ENCODE measurements around the gene SLC4A9.

SLC4A9 gene

GRCh38 chr5:140398379-140398811 lies 38.4 kb downstream of the SLC4A9 start:
- TF ChIP-seq CTCF (IDR thresholded peaks at IDR 0.05; ENCODE audit: low read length, missing control alignments), result no peak
- no peak overlapping the region for H3K4me3 ChIP-seq (replicated peaks; ENCODE audit: low read depth, low read length)
- peak; percentile 40 for DNase-seq (ENCODE audit: low read depth)

- no peak for DNase-seq (ENCODE audit: low read depth)
- no peak for TF ChIP-seq CTCF (IDR thresholded peaks at IDR 0.05; ENCODE audit: low read length, missing control alignments)
- peak overlapping the region; percentile 64 for H3K4me3 ChIP-seq (replicated peaks; ENCODE audit: low read depth, low read length)
These were observed 40.2 kb downstream of the SLC4A9 start for GRCh38 chr5:140399979-140400729.

GRCh38 chr5:140400730-140401361 lies 40.9 kb downstream of the SLC4A9 start:
- peak; percentile 98 for DNase-seq (ENCODE audit: low read depth)
- peak overlapping the region; percentile 64 for H3K4me3 ChIP-seq (replicated peaks; ENCODE audit: low read depth, low read length)
- TF ChIP-seq CTCF (IDR thresholded peaks at IDR 0.05; ENCODE audit: low read length, missing control alignments), result no peak

- peak within 1 kb of the TSS; percentile 95 for H3K4me3 ChIP-seq (replicated peaks; ENCODE audit: low read depth, low read length)
These were observed 41.6 kb downstream of the SLC4A9 start, which contains the start of gene ANKHD1 for GRCh38 chr5:140401362-140402257. ANKHD1 (plus strand) TSS chr5:140401833; CDS start chr5:140401968, 135 bp downstream.

GRCh38 chr5:140402258-140403074 lies 42.5 kb downstream of the SLC4A9 start:
- H3K4me3 ChIP-seq (replicated peaks; ENCODE audit: low read depth, low read length), result peak overlapping the region; percentile 95
- peak; percentile 39 for DNase-seq (ENCODE audit: low read depth)
- TF ChIP-seq CTCF (IDR thresholded peaks at IDR 0.05; ENCODE audit: low read length, missing control alignments), result no peak

More at GRCh38 chr5:140401362-140402257, 41.6 kb downstream of the SLC4A9 start, which contains the start of gene ANKHD1:
- no peak for TF ChIP-seq CTCF (IDR thresholded peaks at IDR 0.05; ENCODE audit: low read length, missing control alignments)
- peak; percentile 100 for DNase-seq (ENCODE audit: low read depth)

- peak overlapping the region; percentile 95 for H3K4me3 ChIP-seq (replicated peaks; ENCODE audit: low read depth, low read length)
- no peak for DNase-seq (ENCODE audit: low read depth)
- no peak for TF ChIP-seq CTCF (IDR thresholded peaks at IDR 0.05; ENCODE audit: low read length, missing control alignments)
These were observed 43.6 kb downstream of the SLC4A9 start for GRCh38 chr5:140403613-140404012.
